ENCODE measurements around the gene GLIPR2.
"Not testable (repeated sequence)": the region's sequence is repeated elsewhere in the genome, so short reads cannot be mapped to it uniquely, and the experiment has no call there.

GLIPR2 gene

GRCh38 chr9:36136272-36136893 is at the start of gene GLIPR2:
Gene GLIPR2 (plus strand): TSS chr9:36136733. CDS start chr9:36136779, 46 bp downstream.
- DNase-seq (ENCODE audit: insufficient read length, low spot score) (peak; percentile 67), FAIRE-seq (no peak)
- peak; percentile 32; the same call in 1 of the 2 replicates for TF ChIP-seq POLR2A (IDR thresholded peaks at IDR 0.05; ENCODE audit: low read depth, low read length)

DNA sequence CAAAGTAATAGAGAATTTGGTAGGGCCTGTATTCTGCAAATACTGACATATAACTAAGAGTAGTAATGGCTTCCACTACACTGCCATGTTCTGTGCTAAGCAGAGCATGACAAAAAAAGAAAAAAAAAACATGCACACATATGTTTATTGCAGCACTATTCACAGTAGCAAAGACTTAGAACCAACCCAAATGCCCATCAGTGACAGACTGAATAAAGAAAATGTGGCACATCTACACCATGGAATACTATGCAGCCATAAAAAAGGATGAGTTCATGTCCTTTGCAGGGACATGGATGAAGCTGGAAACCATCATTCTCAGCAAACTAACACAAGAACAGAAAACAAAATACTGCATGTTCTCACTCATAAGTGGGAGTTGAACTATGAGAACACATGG is 49.5 kb upstream of the GLIPR2 start:
- not testable (repeated sequence) for FAIRE-seq; DNase-seq (ENCODE audit: insufficient read length, low spot score)

- DNase-seq (ENCODE audit: insufficient read length, low spot score): no peak
- no peak for FAIRE-seq
- TF ChIP-seq POLR2A (IDR thresholded peaks at IDR 0.05; ENCODE audit: low read depth, low read length): no peak
These were observed 48.5 kb upstream of the GLIPR2 start for GRCh38 chr9:36088020-36088419.

GRCh38 chr9:36091026-36091953 is 45.2 kb upstream of the GLIPR2 start:
- FAIRE-seq (no peak), DNase-seq (ENCODE audit: insufficient read length, low spot score) (no peak)
- no peak for TF ChIP-seq POLR2A (IDR thresholded peaks at IDR 0.05; ENCODE audit: low read depth, low read length)

DNA sequence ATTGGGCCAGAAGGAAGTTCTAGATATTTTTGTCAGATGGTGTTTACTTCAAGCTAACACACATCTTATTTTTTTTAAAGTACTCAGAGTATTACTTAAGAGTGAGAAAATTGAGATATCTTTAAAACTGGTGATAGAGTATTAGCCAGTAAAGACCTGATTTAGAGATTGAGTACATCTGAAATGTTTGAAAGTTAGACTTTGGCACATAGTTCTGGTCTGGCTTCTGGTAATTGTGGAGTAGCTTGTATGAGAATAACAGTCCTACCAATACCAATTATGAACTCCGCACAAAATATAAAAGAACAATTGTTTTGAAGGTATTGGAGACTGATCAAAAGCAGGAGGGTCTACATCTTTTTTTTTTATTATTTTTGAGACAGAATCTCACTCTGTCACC is 44.5 kb upstream of the GLIPR2 start:
- DNase-seq (ENCODE audit: insufficient read length, low spot score): no peak
- no peak for TF ChIP-seq POLR2A (IDR thresholded peaks at IDR 0.05; ENCODE audit: low read depth, low read length)
- FAIRE-seq: no peak

DNA sequence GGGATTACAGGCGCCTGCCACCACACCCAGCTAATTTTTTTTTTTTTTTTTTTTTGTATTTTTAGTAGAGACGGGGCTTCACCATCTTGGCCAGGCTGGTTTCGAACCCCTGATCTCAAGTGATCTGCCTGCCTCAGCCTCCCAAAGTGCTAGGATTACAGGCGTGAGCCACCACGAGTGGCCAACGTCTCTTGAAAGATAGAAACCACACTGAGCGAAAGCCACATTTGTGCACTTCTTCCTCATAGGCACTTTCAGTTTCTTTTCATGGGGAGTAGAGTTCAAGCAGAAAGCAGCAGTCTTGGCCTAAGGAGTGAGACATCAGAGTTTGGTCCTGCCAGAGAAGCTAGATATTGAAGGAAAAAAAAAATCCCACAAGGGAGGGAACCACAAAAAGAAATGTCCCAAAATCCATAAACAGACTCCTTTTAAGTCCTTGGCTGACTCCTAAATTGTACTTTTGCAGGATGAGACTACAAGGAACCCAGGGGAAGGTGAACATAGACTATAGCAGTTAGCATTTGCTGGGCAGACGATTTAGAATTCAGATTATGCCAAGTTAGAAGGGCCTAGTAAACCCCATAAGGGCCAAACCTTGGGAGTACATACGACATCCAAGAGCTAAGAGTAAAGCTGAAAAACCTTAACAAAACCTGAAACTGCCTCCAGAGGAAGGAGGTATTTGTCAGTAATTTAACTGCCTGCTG is 43.9 kb upstream of the GLIPR2 start:
- FAIRE-seq (no peak), DNase-seq (ENCODE audit: insufficient read length, low spot score) (no peak)
- TF ChIP-seq POLR2A (IDR thresholded peaks at IDR 0.05; ENCODE audit: low read depth, low read length): no peak

- DNase-seq (ENCODE audit: insufficient read length, low spot score) (no peak), FAIRE-seq (no peak)
- TF ChIP-seq POLR2A (IDR thresholded peaks at IDR 0.05; ENCODE audit: low read depth, low read length): no peak
These were observed 43.1 kb upstream of the GLIPR2 start for GRCh38 chr9:36093384-36093783.

- no peak for FAIRE-seq
- no peak for TF ChIP-seq POLR2A (IDR thresholded peaks at IDR 0.05; ENCODE audit: low read depth, low read length)
- DNase-seq (ENCODE audit: insufficient read length, low spot score): no peak
These were observed 36.8 kb upstream of the GLIPR2 start for GRCh38 chr9:36099718-36100117.

DNA sequence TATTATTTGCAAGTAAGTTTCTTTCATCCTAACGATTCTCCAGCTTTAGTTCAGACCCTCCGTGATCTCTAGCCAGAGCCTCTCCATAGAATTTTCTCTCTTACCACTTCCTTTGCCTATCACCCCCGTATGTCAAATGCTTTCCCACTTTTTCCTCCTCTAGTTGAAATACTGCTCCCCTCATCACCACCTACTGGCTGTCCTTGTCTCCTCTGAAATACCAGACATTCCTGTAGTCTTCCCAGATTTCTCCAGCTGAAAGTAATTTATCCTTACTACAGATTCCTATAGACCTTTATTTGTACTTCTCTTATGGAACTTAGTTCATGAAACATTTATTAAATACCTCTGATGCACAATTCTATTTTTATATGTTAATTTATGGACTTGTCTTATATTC is 36.0 kb upstream of the GLIPR2 start:
- no peak for DNase-seq (ENCODE audit: insufficient read length, low spot score)
- no peak for FAIRE-seq

DNA sequence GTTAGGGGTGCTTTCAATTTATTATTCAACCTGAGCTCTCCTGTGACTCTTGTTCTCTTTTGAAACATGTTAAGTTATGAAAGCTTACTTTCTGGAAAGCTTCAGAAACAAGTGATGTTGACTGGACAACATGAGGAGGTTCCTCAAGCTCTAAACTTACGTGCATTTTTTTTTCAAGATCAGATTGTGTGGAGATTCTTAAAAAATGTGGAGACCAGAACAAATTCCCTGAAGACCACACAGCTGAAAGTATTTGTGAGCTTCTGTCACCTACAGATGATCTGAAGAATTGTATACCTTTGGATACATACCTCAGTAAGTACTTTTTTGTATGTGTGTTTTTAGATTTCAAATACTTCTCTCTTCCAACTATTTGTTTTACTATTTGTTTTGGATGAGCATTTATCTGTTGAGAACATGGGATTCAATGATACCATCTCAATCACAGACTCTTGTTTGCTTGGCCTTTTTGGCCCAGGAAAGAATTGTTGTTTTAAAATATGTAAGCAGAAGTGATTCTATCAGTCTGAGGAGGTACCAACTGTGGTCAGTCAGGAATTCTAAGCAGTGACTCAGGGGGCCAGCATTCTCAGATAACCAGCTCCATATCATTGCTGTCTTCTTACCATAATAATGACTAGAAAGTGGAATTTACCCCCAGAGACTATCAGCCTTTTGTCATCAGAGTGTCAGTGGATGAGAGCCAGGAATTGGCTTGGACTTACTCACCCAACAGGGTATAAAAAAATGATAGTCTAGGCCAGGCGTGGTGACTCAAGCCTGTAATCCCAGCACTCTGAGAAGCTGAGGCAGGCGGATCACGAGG is 34.4 kb upstream of the GLIPR2 start:
- DNase-seq (ENCODE audit: insufficient read length, low spot score) (peak; percentile 34), FAIRE-seq (peak; percentile 98)
- no peak for TF ChIP-seq POLR2A (IDR thresholded peaks at IDR 0.05; ENCODE audit: low read depth, low read length)

More for the DNA sequence above, 36.0 kb upstream of the GLIPR2 start:
- TF ChIP-seq POLR2A (IDR thresholded peaks at IDR 0.05; ENCODE audit: low read depth, low read length): no peak

- DNase-seq (ENCODE audit: insufficient read length, low spot score) (no peak), FAIRE-seq (peak; percentile 75)
- TF ChIP-seq POLR2A (IDR thresholded peaks at IDR 0.05; ENCODE audit: low read depth, low read length): no peak
These were observed 33.6 kb upstream of the GLIPR2 start for GRCh38 chr9:36102742-36103495.

GRCh38 chr9:36109071-36109470 is 27.5 kb upstream of the GLIPR2 start:
- no peak for TF ChIP-seq POLR2A (IDR thresholded peaks at IDR 0.05; ENCODE audit: low read depth, low read length)
- DNase-seq (ENCODE audit: insufficient read length, low spot score) (no peak), FAIRE-seq (no peak)

DNA sequence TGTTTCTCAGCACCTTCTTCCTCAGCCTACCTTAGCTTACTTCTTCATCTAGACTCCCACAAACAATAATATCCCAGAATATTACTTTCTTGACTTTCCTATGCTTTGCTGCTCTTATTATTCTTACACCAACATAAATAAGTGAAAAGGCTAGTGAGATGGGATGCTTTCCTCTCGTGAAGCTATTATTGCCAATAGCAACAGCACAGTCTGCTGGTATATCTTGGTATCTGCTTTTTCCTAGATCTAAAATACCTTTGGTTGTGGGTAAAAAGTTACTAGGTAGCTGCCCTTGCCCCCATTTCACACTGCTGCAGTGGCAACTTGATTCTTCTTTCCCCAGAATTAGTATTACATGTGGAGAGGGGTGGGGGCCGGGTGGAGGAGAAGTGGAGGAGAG is 26.1 kb upstream of the GLIPR2 start:
- DNase-seq (ENCODE audit: insufficient read length, low spot score): no peak
- no peak for FAIRE-seq

More for the DNA sequence above, 26.1 kb upstream of the GLIPR2 start:
- no peak for TF ChIP-seq POLR2A (IDR thresholded peaks at IDR 0.05; ENCODE audit: low read depth, low read length)

All from H54 (cell line).